ENCODE measurements around the gene SUGP2. TPM values are rescaled to one million over a fixed set of nuclear protein-coding genes. Genes with fewer than 3 reads are reported as not detected.
A peak's percentile ranks its signal among the peaks of the same experiment; 100 is the strongest.
"Not testable (repeated sequence)": the region's sequence is repeated elsewhere in the genome, so short reads cannot be mapped to it uniquely, and the experiment has no call there.

Gene SUGP2
- total and polyA plus RNA-seq, 9 donors: 47.3 to 82.0 (median 58.8) TPM

DNA sequence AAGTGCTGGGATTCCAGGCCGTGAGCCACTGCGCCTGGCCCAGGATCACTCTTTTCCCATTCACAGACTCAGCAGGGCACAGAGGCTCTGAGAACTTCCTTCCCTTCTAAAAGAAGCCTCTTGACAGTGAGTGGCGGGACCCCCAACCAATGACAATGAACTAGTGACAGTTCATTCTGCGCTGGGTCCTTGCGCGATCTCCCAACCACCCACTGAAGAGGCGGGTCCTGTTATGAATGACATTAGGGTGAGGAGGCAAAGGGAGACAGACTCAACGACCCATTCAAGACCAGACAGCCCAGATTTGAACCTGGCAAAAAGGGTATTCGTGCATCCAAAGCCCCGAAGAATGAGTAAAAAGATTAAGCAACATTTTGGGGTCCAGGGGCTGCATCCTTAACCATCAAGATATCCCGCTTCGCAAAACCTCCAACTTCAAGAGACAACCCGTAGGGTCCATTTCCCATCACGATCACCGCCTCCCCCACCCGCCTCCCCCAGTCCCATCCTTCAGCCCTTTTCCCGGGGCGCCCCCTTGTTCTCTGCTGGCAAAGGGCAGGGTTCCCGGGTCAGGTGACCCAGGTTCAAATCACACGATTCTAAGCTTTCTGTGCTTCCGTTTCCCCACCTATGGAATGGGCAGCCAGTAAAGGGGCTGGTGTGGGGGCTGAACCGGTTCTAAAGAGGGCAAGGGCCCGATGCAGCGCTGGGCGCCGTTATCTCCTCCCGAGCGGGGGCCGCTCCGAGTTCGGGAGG lies 719 bp downstream of the SUGP2 start:
- H3K4me3 ChIP-seq (ENCODE audit: low read length): peak overlapping the region; percentile 80
- peaks cover under 1% of the 10 kb centered on the region for H3K9me3 ChIP-seq (replicated peaks; ENCODE audit: control insufficient read depth, low read depth, low read length)
- peaks cover 33% of the 10 kb centered on the region for H3K36me3 ChIP-seq (ENCODE audit: control insufficient read depth, insufficient read depth, low read length)
- DNase-seq: peak; percentile 97
- H3K27me3 ChIP-seq (ENCODE audit: control insufficient read depth, insufficient read depth, low read length): no peaks in the 10 kb centered on the region
- 0% methylated on average over 20 of the region's 31 CpGs for WGBS (ENCODE audit: insufficient coverage)
- peak overlapping the region; percentile 90 for H3K27ac ChIP-seq (ENCODE audit: low read length)
- peaks cover 18% of the 10 kb centered on the region for H3K4me1 ChIP-seq (ENCODE audit: control insufficient read depth, insufficient read depth, low read length)

DNA sequence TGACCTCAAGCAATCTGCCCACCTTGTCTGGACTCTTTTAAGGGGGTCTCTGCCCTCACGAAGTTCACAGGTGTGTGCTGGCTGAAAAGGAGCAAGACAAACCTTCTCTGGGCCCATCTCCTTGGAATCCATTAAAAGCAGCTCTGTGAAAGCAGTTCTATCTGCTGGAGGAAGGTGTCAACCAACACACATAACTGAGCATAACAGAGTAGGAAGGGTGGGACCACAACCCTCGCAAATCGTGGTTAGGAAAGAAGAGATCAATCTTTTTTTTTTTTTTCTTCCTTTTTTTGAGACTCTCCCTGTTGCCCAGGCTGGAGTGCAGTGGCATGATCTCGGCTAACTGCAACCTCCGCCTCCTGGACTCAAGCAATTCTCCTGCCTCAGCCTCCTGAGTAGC lies 1.4 kb downstream of the SUGP2 start:
- WGBS (ENCODE audit: insufficient coverage): no CpG with 5 or more reads among the region's 5 CpGs

DNA sequence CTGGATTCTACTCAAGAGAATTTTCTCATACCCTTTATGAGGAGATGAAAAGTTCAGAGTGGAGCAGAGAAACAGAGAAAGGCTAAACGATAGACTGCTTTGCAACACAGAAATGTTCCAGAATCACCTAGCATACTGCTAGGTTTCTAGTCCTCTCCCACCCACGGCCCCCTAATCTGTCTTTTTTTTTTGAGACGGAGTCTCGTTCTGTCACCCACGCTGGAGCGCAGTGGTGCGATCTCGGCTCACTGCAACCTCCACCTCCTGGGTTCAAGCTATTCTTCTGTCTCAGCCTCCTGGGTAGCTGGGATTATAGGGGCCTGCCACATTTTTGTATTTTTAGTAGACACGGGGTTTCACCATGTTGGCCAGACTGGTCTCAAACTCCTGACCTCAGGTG lies 4.8 kb downstream of the SUGP2 start:
- Histone ChIP-seq H3K27me3 (ENCODE audit: control insufficient read depth, insufficient read depth, low read length) (no peaks in the 10 kb centered on the region), H3K27ac (ENCODE audit: low read length) (no peak overlapping the region), H3K4me1 (ENCODE audit: control insufficient read depth, insufficient read depth, low read length) (peaks cover 10% of the 10 kb centered on the region), H3K36me3 (ENCODE audit: control insufficient read depth, insufficient read depth, low read length) (peaks cover 62% of the 10 kb centered on the region), H3K9me3 (replicated peaks; ENCODE audit: control insufficient read depth, low read depth, low read length) (no peaks in the 10 kb centered on the region), H3K4me3 (ENCODE audit: low read length) (no peak overlapping the region)
- WGBS (ENCODE audit: insufficient coverage): 80% methylated on average over 1 of the region's 9 CpGs
- no peak for DNase-seq

More for the DNA sequence above, 1.4 kb downstream of the SUGP2 start:
- DNase-seq: no peak
- Histone ChIP-seq H3K27me3 (ENCODE audit: control insufficient read depth, insufficient read depth, low read length) (no peaks in the 10 kb centered on the region), H3K9me3 (replicated peaks; ENCODE audit: control insufficient read depth, low read depth, low read length) (no peaks in the 10 kb centered on the region), H3K36me3 (ENCODE audit: control insufficient read depth, insufficient read depth, low read length) (peaks cover 34% of the 10 kb centered on the region), H3K4me1 (ENCODE audit: control insufficient read depth, insufficient read depth, low read length) (peaks cover 18% of the 10 kb centered on the region), H3K4me3 (ENCODE audit: low read length) (peak overlapping the region; percentile 8), H3K27ac (ENCODE audit: low read length) (no peak overlapping the region)

DNA sequence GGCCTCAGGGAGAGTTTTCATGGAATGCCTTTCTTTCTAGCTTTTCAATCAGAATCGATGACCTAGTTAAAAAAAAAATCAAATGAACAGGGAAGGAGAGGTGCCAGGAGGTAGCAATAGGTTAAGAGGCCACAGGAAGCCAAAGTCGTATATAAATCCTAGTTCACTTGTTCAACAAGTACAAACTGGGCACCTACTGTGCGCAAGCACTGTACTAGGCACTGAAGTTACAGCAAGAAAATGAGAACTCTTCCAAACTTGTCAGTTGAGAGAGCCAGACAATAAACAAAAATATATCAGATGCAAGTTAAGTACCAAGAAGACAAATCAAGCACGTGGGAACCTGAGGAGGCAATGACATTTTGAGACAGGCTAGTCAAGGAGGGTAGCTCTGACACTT lies 6.1 kb downstream of the SUGP2 start:
- H3K4me1 ChIP-seq (ENCODE audit: control insufficient read depth, insufficient read depth, low read length): peaks cover 5% of the 10 kb centered on the region
- DNase-seq: no peak
- no peak overlapping the region for H3K27ac ChIP-seq (ENCODE audit: low read length)
- H3K9me3 ChIP-seq (replicated peaks; ENCODE audit: control insufficient read depth, low read depth, low read length): no peaks in the 10 kb centered on the region
- peaks cover 75% of the 10 kb centered on the region for H3K36me3 ChIP-seq (ENCODE audit: control insufficient read depth, insufficient read depth, low read length)
- WGBS (ENCODE audit: insufficient coverage): no CpG with 5 or more reads among the region's 4 CpGs
- H3K4me3 ChIP-seq (ENCODE audit: low read length): no peak overlapping the region
- H3K27me3 ChIP-seq (ENCODE audit: control insufficient read depth, insufficient read depth, low read length): no peaks in the 10 kb centered on the region

DNA sequence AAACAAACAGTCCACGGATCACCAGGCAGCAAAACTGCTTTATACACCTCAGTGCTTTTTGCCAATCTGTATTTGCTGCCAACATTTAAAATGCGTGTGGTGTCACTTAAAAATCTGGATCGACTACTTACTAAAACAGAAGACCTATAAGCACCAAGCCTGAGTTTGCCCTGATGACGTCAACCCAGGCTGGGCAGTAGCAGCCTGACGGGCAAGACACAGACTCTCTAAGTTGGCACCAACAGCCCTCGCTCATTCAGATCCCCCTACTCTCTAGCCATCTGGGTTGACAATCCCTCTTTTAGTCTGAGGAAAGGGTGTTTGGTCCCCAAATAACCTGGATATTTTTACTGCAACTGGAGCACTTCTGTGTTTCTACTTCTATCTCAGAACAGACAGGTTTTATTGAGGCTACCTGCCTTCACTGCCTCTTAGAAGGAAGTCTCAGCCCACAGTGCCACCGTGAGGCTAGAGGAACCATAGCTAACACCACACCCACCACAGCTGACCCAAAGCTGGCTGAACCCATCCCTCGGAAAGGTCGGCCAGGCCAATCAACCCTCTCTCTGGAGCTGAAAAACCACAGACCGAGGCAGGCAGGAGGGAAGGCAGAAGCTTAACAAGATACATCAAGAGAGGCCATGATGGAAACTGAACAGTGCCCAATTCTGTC lies 6.9 kb downstream of the SUGP2 start:
- WGBS (ENCODE audit: insufficient coverage): 60% methylated on average over 5 of the region's 10 CpGs
- Histone ChIP-seq H3K9me3 (replicated peaks; ENCODE audit: control insufficient read depth, low read depth, low read length) (no peaks in the 10 kb centered on the region), H3K27me3 (ENCODE audit: control insufficient read depth, insufficient read depth, low read length) (no peaks in the 10 kb centered on the region), H3K27ac (ENCODE audit: low read length) (no peak overlapping the region), H3K4me1 (ENCODE audit: control insufficient read depth, insufficient read depth, low read length) (no peaks in the 10 kb centered on the region), H3K36me3 (ENCODE audit: control insufficient read depth, insufficient read depth, low read length) (peaks cover 77% of the 10 kb centered on the region), H3K4me3 (ENCODE audit: low read length) (no peak overlapping the region)
- DNase-seq: no peak

DNA sequence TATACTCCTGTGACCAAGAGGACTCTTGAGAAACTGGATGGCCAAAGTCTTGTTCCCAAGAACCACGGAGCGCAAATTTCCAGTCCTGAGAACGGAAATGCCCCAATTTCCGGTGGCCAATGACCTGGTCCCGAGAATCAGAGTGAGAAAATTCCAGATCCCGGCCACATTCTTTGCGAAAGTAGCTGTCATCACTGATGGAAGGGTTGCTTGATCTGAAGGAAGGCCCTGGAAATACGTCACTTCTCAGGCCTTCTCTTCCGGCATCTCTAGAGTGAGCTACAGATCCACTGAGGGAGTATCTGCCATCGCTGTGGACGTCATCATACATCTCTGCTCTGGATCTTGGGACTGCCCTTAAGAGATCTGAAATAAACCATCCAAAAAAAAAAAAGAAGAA lies 7.5 kb downstream of the SUGP2 start:
- no peaks in the 10 kb centered on the region for H3K27me3 ChIP-seq (ENCODE audit: control insufficient read depth, insufficient read depth, low read length)
- no peaks in the 10 kb centered on the region for H3K4me1 ChIP-seq (ENCODE audit: control insufficient read depth, insufficient read depth, low read length)
- H3K9me3 ChIP-seq (replicated peaks; ENCODE audit: control insufficient read depth, low read depth, low read length): no peaks in the 10 kb centered on the region
- 96% methylated on average over 10 of the region's 11 CpGs for WGBS (ENCODE audit: insufficient coverage)
- no peak for DNase-seq
- no peak overlapping the region for H3K4me3 ChIP-seq (ENCODE audit: low read length)
- peaks cover 76% of the 10 kb centered on the region for H3K36me3 ChIP-seq (ENCODE audit: control insufficient read depth, insufficient read depth, low read length)
- H3K27ac ChIP-seq (ENCODE audit: low read length): no peak overlapping the region

DNA sequence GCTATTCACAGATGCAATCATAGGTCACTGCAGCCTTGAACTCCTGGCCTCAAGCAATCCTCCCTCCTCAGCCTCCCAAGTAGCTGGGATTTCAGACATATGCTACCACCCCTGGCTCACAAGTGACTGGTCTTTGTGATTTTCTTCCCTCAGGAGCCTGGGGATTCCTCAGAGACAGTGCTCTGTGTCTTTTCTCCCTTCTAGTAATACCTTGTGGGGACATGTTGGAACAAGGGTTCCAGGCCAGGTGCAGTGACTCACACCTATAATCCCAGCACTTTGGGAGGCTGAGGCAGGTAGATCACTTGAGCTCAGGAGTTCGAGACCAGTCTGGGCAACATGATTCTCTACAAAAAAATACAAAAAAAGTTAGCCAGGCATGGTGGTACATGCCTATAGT lies 9.9 kb downstream of the SUGP2 start:
- WGBS (ENCODE audit: insufficient coverage): no CpG with 5 or more reads among the region's 1 CpG
- not testable (repeated sequence) for H3K4me1 ChIP-seq (ENCODE audit: control insufficient read depth, insufficient read depth, low read length); H3K27me3 ChIP-seq (ENCODE audit: control insufficient read depth, insufficient read depth, low read length); H3K9me3 ChIP-seq (replicated peaks; ENCODE audit: control insufficient read depth, low read depth, low read length); H3K27ac ChIP-seq (ENCODE audit: low read length); DNase-seq; H3K4me3 ChIP-seq (ENCODE audit: low read length)
- H3K36me3 ChIP-seq (ENCODE audit: control insufficient read depth, insufficient read depth, low read length): peaks cover 69% of the 10 kb centered on the region

DNA sequence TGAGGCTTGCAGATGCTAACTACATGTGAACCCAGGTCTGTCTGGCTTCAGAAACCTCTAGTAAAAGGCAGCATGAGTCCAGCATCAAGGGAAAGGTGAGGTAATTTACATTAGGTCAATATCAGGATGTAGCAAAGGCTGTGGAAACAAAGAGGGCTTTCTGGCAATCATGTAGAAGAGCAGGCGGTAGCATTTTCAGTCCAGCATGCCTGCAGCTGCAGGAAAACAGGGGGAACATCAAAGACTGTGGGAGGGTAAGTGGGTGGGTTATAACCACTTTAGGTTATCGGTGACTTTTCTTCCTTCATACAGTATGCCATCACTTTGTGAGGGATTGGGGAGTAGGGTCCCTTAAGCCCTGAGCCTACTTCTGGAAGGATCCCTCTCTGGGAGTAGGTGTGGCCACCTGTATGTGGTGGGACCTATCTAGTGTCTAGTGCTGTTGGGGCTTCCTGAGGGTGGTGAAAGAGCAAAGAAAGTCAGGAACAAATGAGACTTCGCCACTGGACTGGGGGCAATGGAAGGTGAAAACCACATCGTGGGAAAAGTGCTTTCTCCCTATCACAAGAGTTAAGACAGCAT lies 10.8 kb downstream of the SUGP2 start:
- Histone ChIP-seq H3K4me3 (ENCODE audit: low read length) (no peak overlapping the region), H3K36me3 (ENCODE audit: control insufficient read depth, insufficient read depth, low read length) (peaks cover 69% of the 10 kb centered on the region), H3K4me1 (ENCODE audit: control insufficient read depth, insufficient read depth, low read length) (no peaks in the 10 kb centered on the region), H3K9me3 (replicated peaks; ENCODE audit: control insufficient read depth, low read depth, low read length) (no peaks in the 10 kb centered on the region), H3K27me3 (ENCODE audit: control insufficient read depth, insufficient read depth, low read length) (no peaks in the 10 kb centered on the region), H3K27ac (ENCODE audit: low read length) (no peak overlapping the region)
- WGBS (ENCODE audit: insufficient coverage): 80% methylated on average over 1 of the region's 4 CpGs
- DNase-seq: no peak

DNA sequence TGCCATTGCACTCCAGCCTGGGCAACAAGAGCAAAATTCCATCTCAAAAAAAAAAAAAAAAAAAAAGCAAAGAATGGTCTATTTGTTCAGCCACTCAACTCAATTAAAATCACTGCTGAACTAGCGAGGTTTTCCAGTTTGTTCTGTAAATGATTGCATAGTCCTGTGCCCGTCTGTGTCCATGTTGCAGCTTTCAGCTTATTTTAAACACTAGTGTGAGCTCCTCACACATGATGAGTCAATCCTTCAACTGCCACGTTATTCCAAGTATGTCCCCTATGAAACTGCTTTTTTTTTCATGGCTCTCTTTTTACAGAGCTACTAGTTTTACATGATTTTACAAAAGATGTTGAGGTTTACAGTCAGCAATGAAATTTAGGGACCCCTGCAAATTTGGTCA lies 12.2 kb downstream of the SUGP2 start:
- Histone ChIP-seq H3K27ac (ENCODE audit: low read length) (no peak overlapping the region), H3K9me3 (replicated peaks; ENCODE audit: control insufficient read depth, low read depth, low read length) (no peaks in the 10 kb centered on the region), H3K36me3 (ENCODE audit: control insufficient read depth, insufficient read depth, low read length) (peaks cover 68% of the 10 kb centered on the region), H3K27me3 (ENCODE audit: control insufficient read depth, insufficient read depth, low read length) (no peaks in the 10 kb centered on the region), H3K4me3 (ENCODE audit: low read length) (no peak overlapping the region), H3K4me1 (ENCODE audit: control insufficient read depth, insufficient read depth, low read length) (no peaks in the 10 kb centered on the region)
- WGBS (ENCODE audit: insufficient coverage): 92% methylated on average over 2 of the region's 3 CpGs
- no peak for DNase-seq

DNA sequence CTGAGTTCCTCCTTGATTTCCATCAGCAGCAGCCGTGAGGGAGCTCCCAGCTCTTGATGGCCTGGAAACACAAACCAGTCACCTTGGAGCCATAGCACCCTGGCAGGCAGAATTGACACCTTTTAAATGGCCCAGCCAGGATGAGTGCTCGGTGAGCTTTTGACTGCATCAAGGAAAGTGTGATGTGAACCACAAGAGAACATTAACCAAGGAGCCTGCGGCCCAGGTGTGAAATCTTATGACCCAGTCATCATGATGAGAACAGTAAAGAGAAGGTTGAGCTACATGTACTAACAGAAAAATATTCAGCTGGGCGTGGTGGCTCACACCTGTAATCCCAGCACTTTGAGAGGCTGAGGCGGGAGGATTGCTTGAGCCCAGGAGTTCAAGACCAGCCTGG lies 22.8 kb downstream of the SUGP2 start:
- Histone ChIP-seq H3K4me1 (ENCODE audit: control insufficient read depth, insufficient read depth, low read length) (no peaks in the 10 kb centered on the region), H3K36me3 (ENCODE audit: control insufficient read depth, insufficient read depth, low read length) (peaks cover 70% of the 10 kb centered on the region)
- 89% methylated on average over 5 of the region's 5 CpGs for WGBS (ENCODE audit: insufficient coverage)

More for the DNA sequence above, 22.8 kb downstream of the SUGP2 start:
- Histone ChIP-seq H3K27ac (ENCODE audit: low read length) (no peak overlapping the region), H3K9me3 (replicated peaks; ENCODE audit: control insufficient read depth, low read depth, low read length) (no peaks in the 10 kb centered on the region), H3K27me3 (ENCODE audit: control insufficient read depth, insufficient read depth, low read length) (no peaks in the 10 kb centered on the region), H3K4me3 (ENCODE audit: low read length) (no peak overlapping the region)
- DNase-seq: no peak

Measured in muscle of leg (tissue), 11 donors.